ENCODE measurements around the gene ARL3. TPM values are rescaled to one million over a fixed set of nuclear protein-coding genes. Genes with fewer than 3 reads are reported as not detected.

Gene ARL3
- total RNA-seq, 4 donors from 2014 or later, result 1.4 to 9.1 (median 2.4) TPM

- no peaks in the 10 kb centered on the region for H3K27me3 ChIP-seq
- no peak for TF ChIP-seq POLR2A (IDR thresholded peaks at IDR 0.05)
- TF ChIP-seq, protein P1, sequence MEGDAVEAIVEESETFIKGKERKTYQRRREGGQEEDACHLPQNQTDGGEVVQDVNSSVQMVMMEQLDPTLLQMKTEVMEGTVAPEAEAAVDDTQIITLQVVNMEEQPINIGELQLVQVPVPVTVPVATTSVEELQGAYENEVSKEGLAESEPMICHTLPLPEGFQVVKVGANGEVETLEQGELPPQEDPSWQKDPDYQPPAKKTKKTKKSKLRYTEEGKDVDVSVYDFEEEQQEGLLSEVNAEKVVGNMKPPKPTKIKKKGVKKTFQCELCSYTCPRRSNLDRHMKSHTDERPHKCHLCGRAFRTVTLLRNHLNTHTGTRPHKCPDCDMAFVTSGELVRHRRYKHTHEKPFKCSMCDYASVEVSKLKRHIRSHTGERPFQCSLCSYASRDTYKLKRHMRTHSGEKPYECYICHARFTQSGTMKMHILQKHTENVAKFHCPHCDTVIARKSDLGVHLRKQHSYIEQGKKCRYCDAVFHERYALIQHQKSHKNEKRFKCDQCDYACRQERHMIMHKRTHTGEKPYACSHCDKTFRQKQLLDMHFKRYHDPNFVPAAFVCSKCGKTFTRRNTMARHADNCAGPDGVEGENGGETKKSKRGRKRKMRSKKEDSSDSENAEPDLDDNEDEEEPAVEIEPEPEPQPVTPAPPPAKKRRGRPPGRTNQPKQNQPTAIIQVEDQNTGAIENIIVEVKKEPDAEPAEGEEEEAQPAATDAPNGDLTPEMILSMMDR (IDR thresholded peaks at IDR 0.05), result no peak
- no peak overlapping the region for H3K4me3 ChIP-seq
- peaks cover 0 to 11% (median 0%) of the 10 kb centered on the region in 3 donors for H3K36me3 ChIP-seq
- no peak overlapping the region for H3K27ac ChIP-seq
- no peaks in the 10 kb centered on the region for H3K4me1 ChIP-seq
- no peak for DNase-seq
- H3K9me3 ChIP-seq, result no peaks in the 10 kb centered on the region
These were observed 17.1 kb upstream of the ARL3 start for GRCh38 chr10:102731222-102731800.

DNA sequence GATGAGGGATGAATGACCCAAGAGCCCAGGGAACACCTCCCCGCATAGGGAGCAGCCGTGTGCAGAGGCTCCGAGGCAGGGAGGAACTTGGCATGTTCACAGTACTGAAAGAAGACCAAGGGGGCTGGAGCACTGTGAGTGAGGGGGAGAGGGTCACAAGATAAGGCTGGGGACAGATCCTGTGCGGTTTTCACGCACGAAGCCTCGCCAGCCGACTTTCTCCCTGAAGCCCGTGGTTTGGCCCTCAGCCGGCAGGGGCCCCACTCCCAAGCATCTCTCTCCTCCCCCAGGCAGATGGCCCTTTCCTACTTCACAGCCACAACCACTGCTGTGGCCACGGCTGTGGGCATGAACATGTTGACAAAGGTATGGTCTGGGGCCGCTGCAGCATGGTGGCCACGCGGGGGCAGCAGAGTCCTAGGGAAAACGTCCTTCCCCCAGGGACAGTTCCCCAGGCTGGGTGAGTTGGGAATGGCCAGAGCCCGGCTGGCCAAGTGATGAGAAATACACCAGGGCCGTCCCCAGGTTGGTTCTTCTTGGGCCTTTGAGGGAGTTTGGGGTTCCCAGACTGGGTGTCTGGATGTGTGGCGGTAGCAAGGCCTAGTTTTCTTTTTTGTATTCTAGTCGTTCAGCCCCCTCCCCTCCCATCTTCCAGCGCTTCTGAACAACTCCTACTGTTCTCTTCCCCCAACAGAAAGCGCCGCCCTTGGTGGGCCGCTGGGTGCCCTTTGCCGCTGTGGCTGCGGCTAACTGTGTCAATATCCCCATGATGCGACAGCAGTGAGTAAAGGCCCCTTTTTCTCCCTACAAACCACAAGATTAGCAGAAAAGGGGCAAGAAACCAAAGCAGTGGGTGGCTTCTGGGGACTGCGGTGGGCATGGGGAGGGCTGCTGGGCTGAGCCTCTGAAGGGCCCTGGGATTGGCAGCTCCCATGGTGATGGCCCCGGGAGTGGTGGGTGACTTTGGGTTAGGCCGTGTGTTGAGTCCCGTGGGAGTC lies 15.1 kb upstream of the ARL3 start:
- Histone ChIP-seq H3K36me3 (peaks cover 0 to 11% (median 0%) of the 10 kb centered on the region in 3 donors), H3K27me3 (no peaks in the 10 kb centered on the region), H3K4me3 (no peak overlapping the region), H3K4me1 (no peaks in the 10 kb centered on the region), H3K9me3 (no peaks in the 10 kb centered on the region), H3K27ac (no peak overlapping the region)
- DNase-seq, result peak; percentile 62 to 91 (median 91)
- no peak for TF ChIP-seq POLR2A (IDR thresholded peaks at IDR 0.05)
- TF ChIP-seq, protein P1 (IDR thresholded peaks at IDR 0.05), result peak; percentile 68 to 92 (median 87)

DNA sequence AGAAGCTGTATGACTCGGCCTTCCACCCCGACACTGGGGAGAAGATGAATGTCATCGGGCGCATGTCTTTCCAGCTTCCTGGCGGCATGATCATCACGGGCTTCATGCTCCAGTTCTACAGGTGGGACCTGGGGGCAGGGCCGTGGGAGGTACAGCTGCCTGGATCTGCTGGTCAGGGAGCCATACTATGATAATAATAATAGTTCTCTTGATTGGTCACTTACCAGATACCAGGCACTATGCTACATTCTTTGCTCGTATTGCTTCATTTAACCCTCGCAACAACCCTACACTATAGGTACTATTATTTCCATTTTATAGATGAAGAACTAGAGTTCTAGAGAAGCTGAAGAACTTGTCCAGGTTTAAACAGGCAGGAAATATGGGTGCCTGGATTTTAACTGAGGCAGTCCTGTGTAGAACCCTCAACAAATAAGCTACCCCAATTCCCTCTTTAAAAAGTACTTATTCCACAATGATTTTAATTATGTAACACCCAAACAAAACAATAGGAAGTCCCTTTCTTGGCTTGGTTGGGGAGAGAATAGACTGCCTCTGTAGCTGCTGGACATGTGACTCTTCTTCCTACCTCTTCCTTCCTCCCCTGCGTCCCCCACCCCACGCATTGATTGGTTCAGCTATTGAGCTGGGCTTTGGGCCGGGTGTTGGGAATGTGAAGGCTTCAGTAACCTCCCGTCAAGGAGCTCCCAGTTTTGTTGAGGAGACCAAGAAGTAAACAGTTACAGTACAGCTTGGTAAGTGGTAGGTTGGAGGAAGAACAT lies 13.0 kb upstream of the ARL3 start:
- no peak overlapping the region for H3K27ac ChIP-seq
- TF ChIP-seq, protein P1 (IDR thresholded peaks at IDR 0.05), result no peak
- no peak for TF ChIP-seq POLR2A (IDR thresholded peaks at IDR 0.05)
- no peak for DNase-seq
- no peaks in the 10 kb centered on the region for H3K9me3 ChIP-seq
- peaks cover 0 to 4% (median 0%) of the 10 kb centered on the region in 3 donors for H3K36me3 ChIP-seq
- no peak overlapping the region for H3K4me3 ChIP-seq
- H3K4me1 ChIP-seq, result no peaks in the 10 kb centered on the region
- H3K27me3 ChIP-seq, result no peaks in the 10 kb centered on the region

DNA sequence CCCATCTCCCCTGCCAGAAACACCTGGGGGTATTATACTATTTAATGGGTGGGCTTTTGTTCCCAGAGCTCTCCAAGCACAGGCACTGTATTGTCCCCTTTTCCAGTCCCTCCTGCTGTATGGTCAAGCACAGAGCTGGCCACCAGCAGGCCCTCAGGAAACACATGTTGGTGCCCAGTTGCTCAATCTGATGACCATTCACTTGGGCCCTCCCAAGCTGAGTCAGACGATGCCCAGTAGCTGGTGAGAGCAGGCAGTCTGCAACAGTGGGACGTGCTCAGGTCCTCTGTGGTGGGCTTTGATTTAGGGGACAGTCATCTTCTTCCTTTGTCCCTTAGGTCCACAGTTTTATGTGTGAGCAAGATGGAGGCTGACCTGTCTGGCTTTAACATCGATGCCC lies 12.1 kb upstream of the ARL3 start:
- Histone ChIP-seq H3K27me3 (no peaks in the 10 kb centered on the region), H3K4me3 (no peak overlapping the region), H3K9me3 (no peaks in the 10 kb centered on the region), H3K36me3 (peaks cover 0 to 4% (median 0%) of the 10 kb centered on the region in 3 donors), H3K4me1 (no peaks in the 10 kb centered on the region), H3K27ac (no peak overlapping the region)
- DNase-seq, result no peak
- TF ChIP-seq, protein P1 (IDR thresholded peaks at IDR 0.05), result no peak
- TF ChIP-seq POLR2A (IDR thresholded peaks at IDR 0.05), result no peak

DNA sequence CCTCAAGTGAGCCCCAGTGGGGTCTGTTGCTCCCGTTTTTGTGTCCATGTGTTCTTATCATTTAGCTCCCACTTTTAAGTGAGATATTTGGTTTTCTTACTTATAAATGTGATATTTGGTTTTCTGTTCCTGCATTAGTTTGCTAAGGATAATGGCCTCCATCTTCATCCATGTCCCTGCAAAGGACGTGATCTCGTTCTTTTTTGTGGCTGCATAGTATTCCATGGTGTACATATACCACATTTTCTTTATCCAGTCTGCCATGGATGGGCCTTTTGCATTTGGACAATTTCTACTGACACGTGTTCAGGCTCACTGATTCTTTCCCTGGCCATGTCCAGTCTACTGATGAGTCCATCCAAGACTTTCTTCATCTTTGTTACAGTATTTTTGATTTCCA lies 9.8 kb upstream of the ARL3 start:
- Histone ChIP-seq H3K9me3 (no peaks in the 10 kb centered on the region), H3K27me3 (no peaks in the 10 kb centered on the region), H3K4me3 (no peak overlapping the region), H3K27ac (no peak overlapping the region), H3K36me3 (peaks cover 0 to 4% (median 0%) of the 10 kb centered on the region in 3 donors), H3K4me1 (no peaks in the 10 kb centered on the region)
- no peak for DNase-seq
- TF ChIP-seq, protein P1 (IDR thresholded peaks at IDR 0.05), result no peak
- TF ChIP-seq POLR2A (IDR thresholded peaks at IDR 0.05), result no peak

Data from Peyer's patch (tissue), 4 donors.